ENCODE measurements around the gene PNPO. TPM values are rescaled to one million over a fixed set of nuclear protein-coding genes. Genes with fewer than 3 reads are reported as not detected.
"Not testable (repeated sequence)": the region's sequence is repeated elsewhere in the genome, so short reads cannot be mapped to it uniquely, and the experiment has no call there.

The PNPO gene
- polyA plus RNA-seq, 3 donors: 6.2 to 9.6 (median 9.2) TPM

DNA sequence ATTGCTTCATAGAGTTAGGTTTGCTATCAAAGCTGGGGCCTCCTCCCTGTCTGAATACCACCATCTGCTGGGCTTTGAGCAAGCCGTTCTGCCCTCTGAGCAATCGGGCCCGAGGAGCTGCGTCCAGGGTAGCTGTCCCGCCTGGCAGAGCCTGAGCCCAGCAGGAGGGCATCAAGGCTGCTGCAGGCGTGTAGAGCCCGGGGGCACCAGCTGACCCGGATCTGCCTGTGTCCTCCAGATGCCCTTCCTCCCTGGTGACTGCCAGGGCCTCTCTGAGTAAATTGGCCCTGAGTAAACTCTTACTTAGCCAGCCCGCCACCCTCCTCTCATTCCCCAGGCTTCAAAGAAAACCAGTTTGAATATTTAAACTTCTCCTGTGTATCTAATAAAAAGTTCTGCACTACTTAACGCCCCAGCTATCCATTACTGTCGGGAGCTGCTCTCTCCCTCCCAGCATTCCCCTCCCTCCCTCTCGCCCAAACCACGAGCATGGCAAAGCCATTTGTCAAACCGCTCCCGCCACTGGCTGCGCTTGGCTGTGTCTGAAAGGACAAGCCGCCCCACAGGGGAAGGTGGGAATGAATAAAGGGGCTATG lies 46.0 kb downstream of the PNPO start:
- no peak overlapping the region for H3K27ac ChIP-seq (ENCODE audit: low read depth, low read length)
- WGBS, 3 donors: 26 to 50% (median 43%) methylated on average over 17 of the region's 17 CpGs

DNA sequence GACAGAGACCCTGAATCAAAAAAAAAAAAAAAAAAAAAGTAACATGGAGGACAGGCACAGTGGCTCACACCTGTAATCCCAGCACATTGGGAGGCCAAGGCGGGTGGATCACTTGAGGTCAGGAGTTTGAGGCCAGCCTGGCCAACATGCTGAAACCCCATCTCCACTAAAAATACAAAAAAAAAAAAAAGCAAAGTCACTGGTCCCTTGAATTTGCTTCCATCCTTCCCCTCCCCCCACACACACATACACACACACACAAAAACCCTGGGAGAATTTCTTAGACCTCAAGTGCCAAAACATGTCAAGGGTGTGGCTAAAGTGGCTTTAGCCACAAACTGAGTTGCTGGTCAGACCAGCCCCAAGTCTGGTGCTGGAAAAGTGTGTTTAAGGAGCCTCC lies 47.1 kb downstream of the PNPO start:
- H3K27ac ChIP-seq (ENCODE audit: low read depth, low read length): not testable (repeated sequence)
- WGBS, 3 donors: 83 to 100% (median 90%) methylated on average over 1 of the region's 1 CpG

DNA sequence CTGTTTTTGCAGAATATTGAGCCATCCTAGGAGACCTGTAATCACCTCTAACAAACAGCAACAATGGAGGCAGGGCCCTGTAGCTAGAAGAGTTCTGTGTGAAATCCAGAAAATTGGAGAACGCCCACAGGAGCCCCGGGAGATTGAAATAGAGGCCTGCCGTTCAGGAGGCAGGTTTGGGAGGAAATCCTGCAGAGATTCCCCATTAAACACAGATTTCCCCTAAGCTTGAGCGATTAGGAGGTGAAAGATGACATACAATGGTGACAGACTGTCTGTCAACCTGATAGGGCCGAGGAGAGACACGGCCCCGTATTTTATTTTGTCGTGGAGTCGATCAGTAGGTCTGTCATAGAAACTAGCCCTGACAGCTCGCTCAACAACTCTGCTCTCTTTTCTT lies 47.8 kb downstream of the PNPO start:
- WGBS, 3 donors: 69 to 81% (median 78%) methylated on average over 10 of the region's 10 CpGs
- H3K27ac ChIP-seq (ENCODE audit: low read depth, low read length): no peak overlapping the region

DNA sequence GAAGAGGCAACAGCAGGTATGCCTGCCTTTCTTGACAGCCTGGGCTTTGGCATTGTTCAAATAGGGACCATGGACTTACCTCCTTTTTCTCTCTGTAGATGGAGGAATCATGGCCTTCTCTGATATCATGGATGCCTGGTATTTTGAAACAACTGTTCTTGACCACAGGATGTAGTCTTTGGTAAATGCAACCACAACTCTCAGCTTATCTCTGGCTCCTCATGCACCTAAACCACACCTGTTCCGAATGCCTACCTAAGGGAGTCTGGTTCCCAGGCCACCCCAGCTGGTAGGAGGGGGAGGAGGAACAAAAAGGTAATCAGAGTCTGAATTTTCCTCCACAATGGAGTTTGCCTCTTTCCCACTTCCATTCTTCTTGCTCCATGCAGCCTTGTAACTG lies 48.3 kb downstream of the PNPO start:
- H3K27ac ChIP-seq (ENCODE audit: low read depth, low read length): no peak overlapping the region
- WGBS, 3 donors: 65 to 87% (median 66%) methylated on average over 1 of the region's 1 CpG

DNA sequence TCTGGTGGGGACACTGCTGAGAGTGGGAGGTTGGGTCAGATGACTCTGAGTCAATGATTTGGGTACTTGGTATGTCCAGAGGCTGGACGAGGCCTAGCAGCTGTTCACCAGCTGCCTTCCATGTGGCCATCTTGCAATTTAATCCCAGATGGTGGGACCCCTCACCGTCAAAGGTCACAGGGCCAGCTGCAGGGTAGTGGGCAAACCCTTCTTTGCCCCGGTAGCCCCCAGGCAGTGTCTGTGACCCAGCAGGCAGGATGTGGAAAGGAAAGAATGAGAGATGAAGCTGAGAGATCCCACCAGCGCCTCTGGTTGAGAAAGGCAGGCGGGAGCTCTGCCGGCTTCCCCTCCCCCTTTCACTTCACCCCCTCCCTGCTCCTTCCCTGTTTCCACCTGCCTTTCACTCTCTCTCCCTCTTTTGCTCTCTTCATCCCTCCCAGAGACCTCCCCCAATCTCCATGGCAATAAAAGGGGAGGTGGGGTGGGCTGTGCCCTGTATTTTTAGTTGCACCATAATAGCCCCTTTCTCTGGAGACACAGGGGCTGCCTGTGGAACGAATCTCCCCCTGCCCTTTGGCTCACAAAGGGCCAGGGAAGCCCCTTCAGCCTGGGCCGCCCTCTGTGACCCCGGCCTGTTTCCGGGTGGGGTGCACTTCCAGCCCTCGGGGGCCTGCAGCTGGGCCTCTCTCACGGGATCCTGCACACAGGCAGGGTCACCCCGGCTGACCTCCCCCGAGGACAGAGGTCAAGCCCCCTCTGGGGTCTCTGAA lies 49.8 kb downstream of the PNPO start:
- WGBS, 3 donors: 68 to 73% (median 70%) methylated on average over 14 of the region's 14 CpGs
- no peak overlapping the region for H3K27ac ChIP-seq (ENCODE audit: low read depth, low read length)

DNA sequence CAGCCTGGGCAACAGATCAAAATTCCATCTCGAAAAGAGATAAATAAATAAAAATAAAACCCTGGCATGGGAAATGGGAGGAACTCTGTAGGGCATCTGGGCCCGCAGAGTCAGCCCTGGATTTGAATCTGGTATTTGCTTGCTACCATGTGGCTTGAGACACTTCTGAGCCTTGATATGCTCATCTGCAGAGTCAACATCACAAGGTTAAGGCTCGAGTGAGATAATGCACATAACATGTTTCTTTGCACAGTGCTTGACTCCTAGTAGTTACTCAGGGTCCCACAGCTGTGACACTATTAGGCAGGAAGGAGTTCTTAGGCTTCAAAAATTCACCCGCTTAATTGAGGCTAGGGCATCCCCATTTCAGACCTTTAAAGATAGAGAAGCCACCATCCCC lies 50.8 kb downstream of the PNPO start:
- 67 to 79% (median 78%) methylated on average over 4 of the region's 4 CpGs for WGBS, 3 donors
- H3K27ac ChIP-seq (ENCODE audit: low read depth, low read length): no peak overlapping the region

DNA sequence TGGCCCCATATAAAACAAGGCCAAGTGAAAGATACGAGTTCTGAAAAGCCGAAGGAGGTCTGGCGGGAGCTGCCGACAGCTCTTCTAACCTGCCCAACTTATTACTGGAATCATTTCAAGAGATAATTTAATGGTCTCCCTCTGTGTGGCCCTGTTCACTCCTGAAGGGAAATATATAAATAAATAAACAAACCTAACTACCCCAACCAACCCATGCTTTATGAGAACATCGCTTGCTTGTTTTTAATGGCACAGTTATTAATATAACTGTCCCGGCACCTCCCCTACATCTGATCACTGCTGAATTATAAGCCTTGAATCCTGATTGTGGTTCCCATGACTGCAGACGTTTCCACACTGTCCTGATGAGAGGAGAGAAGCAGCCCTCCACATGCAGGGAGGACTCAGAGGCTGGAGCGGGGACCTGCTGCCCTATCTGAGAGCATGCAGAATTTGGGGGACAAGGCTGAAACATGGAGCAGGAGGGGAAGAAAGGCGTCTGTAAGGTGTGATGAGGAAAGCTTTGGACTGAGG lies 51.7 kb downstream of the PNPO start:
- no peak overlapping the region for H3K27ac ChIP-seq (ENCODE audit: low read depth, low read length)
- 66 to 76% (median 76%) methylated on average over 9 of the region's 9 CpGs for WGBS, 3 donors

DNA sequence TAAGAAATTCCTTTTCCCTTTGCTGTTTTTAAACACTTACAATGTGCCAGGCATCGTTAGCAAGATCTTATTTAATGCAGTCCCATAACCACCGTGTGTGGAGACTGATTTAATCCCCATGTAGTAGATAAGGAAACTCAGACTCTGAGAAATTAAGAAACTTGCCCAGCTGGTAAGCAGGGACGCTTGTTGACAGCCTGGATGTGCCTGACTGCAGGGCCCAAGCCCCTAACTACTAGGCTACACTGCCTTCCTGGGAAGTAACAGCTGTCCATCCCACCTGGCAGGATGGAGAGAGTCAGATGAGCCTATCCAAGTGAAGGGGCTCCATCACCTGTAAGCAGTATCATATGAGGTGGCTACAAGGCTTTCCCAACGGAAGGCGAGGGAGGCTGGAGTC lies 52.6 kb downstream of the PNPO start:
- H3K27ac ChIP-seq (ENCODE audit: low read depth, low read length): no peak overlapping the region
- WGBS, 3 donors: 60 to 92% (median 85%) methylated on average over 5 of the region's 5 CpGs

DNA sequence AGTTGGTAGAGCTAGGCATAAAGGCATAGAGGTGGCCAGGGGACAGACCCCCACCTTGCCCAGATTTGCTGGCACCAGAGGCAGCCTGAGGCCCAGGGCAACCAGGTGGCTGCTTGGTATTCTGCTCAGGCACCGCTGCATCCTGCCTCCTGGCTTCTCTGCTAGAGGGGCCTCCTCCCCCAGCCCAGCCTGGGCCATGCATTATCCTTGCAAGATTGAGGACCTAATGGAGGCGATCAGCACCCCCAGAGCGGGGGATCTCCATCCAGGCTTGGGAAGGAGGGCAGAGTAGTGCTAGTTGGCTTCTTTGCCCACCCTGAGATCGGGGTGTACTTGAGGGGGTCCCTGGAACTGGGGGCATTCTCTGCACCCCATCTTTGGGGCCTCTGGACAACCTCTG lies 53.4 kb downstream of the PNPO start:
- no peak overlapping the region for H3K27ac ChIP-seq (ENCODE audit: low read depth, low read length)
- 92 to 95% (median 92%) methylated on average over 4 of the region's 4 CpGs for WGBS, 3 donors

DNA sequence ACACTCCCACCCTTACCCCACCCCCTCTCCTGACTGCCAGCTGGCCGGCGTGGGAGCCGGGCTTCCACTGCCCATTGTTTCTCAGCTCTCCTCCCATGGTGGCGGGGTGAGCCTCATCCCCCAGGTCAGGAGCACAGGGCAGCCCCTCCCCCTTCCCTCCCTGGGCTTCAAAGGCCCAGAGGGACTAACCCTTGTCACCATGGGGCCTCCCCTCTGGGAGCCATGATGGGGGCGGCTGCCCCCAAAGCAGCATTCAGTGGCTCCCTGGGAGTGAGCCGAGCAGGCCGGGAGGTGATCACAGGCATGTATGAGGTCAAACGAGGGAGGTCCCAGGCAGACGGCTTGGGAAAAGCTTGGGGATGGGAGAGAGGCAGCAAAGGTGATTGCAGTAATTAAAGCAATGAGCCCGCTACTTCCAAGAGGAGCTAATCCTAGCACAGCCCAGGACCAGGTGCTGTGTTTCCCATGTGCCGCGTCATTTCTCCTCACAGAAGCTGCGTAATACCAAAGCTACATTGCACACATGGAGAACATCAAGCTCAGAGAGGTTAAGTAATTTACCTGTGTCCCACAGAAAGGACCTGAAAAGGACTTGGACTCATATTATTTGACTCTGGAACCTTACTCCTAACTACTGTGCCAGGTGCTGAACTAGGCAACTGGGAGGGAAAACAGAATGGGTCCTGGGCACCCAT lies 54.0 kb downstream of the PNPO start:
- WGBS, 3 donors: 52 to 86% (median 77%) methylated on average over 12 to 13 of the region's 13 CpGs
- no peak overlapping the region for H3K27ac ChIP-seq (ENCODE audit: low read depth, low read length)

DNA sequence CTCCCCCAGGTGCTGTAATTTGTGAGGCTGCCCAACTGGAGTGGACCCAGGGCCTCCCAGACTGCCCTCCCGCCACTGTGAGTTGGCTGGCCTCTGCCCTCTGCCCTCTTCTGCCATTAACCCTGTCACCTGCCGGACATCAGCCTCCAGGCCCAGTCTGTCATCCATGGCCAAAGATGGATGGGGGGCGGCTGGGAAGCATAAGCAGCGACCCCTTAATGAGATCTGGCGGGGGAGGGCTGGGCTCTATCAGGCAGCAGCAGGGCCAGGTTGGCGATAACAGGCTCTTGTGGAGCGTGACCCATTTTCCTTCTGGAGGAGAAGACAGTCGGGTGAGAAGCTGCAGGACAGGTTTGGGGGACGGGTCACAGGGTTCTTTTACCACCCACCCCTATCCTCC lies 54.8 kb downstream of the PNPO start:
- no peak overlapping the region for H3K27ac ChIP-seq (ENCODE audit: low read depth, low read length)
- WGBS, 3 donors: 76 to 87% (median 79%) methylated on average over 9 of the region's 9 CpGs

DNA sequence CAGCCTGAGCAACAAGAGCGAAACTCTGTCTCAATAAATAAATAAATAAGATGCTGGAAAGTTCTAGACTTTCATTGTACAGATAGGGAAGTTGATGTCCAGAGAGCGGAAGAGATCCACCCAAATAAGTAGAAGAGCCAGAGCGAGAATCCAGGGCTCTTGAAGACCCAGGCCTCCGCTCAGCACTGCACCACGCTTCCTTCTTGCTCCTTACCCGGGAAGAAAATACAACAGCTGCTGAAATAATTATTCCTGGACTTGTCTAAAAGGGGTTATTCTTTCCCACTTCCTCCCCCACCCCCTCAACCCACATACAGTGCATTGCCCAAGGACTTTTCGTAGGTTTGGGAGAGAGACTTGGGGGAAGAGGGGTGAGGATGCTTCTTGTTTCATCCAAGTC lies 56.2 kb downstream of the PNPO start:
- H3K27ac ChIP-seq (ENCODE audit: low read depth, low read length): no peak overlapping the region
- WGBS, 3 donors: 72 to 86% (median 76%) methylated on average over 7 of the region's 7 CpGs

DNA sequence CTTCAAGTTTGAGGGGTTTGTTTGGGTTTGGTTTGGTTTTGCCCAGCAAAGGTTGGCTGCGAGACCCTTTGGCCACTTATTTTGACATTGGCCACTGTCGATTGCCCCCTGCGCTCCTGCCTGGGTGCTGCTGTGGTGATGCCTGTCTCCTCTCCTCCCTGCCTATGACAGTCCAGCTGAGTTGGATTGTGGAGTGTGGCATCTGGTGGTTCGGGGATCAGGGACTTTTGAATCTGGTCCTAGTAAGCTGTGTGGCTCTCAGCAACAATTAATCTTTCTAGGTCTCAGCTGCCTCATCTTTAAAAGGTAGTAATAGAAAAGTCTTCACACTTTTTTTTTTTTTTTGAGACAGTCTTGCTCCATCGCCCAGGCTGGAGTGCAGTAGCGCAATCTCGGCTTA lies 56.7 kb downstream of the PNPO start:
- 89 to 94% (median 94%) methylated on average over 7 of the region's 7 CpGs for WGBS, 3 donors
- H3K27ac ChIP-seq (ENCODE audit: low read depth, low read length): no peak overlapping the region

Other genes with a start within 250 kb of the PNPO start
- gene TBKBP1, start 247.4 kb upstream of the PNPO start, polyA plus RNA-seq: 10 to 100 TPM in 2 of 3 donors, 1 to 10 TPM in 1; 5.9 to 21.5 (median 14.2) TPM
- under 1 TPM; 0.03 to 0.90 (median 0.31) TPM for gene TBX21, start 208.3 kb upstream of the PNPO start, polyA plus RNA-seq
- gene OSBPL7, start 119.8 kb upstream of the PNPO start, polyA plus RNA-seq: 10 to 100 TPM in 1 of 3 donors, 1 to 10 TPM in 2; 5.3 to 11.0 (median 5.6) TPM
- 10 to 100 TPM; 42.3 to 52.0 (median 44.2) TPM for gene MRPL10, start 110.0 kb upstream of the PNPO start, polyA plus RNA-seq
- under 1 TPM; 0.39 to 0.90 (median 0.49) TPM for gene LRRC46, start 109.9 kb upstream of the PNPO start, polyA plus RNA-seq
- gene SCRN2, start 100.3 kb upstream of the PNPO start, polyA plus RNA-seq: 100 to 1,000 TPM in 1 of 3 donors, 10 to 100 TPM in 2; 37.9 to 181 (median 89.5) TPM
- under 1 TPM; 0.45 to 0.56 (median 0.49) TPM for gene SP6, start 90.4 kb upstream of the PNPO start, polyA plus RNA-seq
- 10 to 100 TPM in 1 of 3 donors, 1 to 10 TPM in 2; 7.2 to 15.7 (median 9.2) TPM for gene SP2, start 45.3 kb upstream of the PNPO start, polyA plus RNA-seq
- gene PRR15L, start 16.3 kb downstream of the PNPO start, polyA plus RNA-seq: 10 to 100 TPM in 1 of 3 donors, 1 to 10 TPM in 2; 1.0 to 80.7 (median 7.1) TPM
- 100 to 1,000 TPM; 119 to 176 (median 156) TPM for gene CDK5RAP3, start 29.5 kb downstream of the PNPO start, polyA plus RNA-seq
- gene COPZ2, start 96.2 kb downstream of the PNPO start, polyA plus RNA-seq: 100 to 1,000 TPM in 1 of 3 donors, 10 to 100 TPM in 1, 1 to 10 TPM in 1; 6.8 to 115 (median 49.1) TPM
- 100 to 1,000 TPM in 1 of 3 donors, 10 to 100 TPM in 2; 29.9 to 183 (median 91.0) TPM for gene NFE2L1, start 106.8 kb downstream of the PNPO start, polyA plus RNA-seq
- 10 to 100 TPM; 14.8 to 55.2 (median 20.8) TPM for gene CBX1, start 159.9 kb downstream of the PNPO start, polyA plus RNA-seq
- 10 to 100 TPM in 2 of 3 donors, 1 to 10 TPM in 1; 8.4 to 17.1 (median 13.5) TPM for gene SNX11, start 166.2 kb downstream of the PNPO start, polyA plus RNA-seq